Endothelial cell (in vitro differentiated cells): ENCODE results near the gene HYAL3. TPM values are rescaled to one million over a fixed set of nuclear protein-coding genes. Genes with fewer than 3 reads are reported as not detected.
A peak's percentile ranks its signal among the peaks of the same experiment; 100 is the strongest.
"Not testable (repeated sequence)": the region's sequence is repeated elsewhere in the genome, so short reads cannot be mapped to it uniquely, and the experiment has no call there.

Experiments
- DNase-seq: peaks from one replicate; pipeline ENCODE4 v3.0.0; 2021; ENCODE audit warnings: low spot score
- H3K27ac Mint-ChIP-seq: one replicate; pipeline ENCODE4 v1.8.0; 2021; ENCODE audit warnings: mixed read lengths, inconsistent platforms; ENCODE audit not compliant: unreplicated experiment
- H3K27me3 Mint-ChIP-seq: one replicate; pipeline ENCODE4 v1.8.0; 2021; ENCODE audit warnings: mild to moderate bottlenecking, moderate library complexity, mixed read lengths, inconsistent platforms; ENCODE audit not compliant: unreplicated experiment
- H3K36me3 Mint-ChIP-seq: one replicate; pipeline ENCODE4 v1.8.0; 2021; ENCODE audit warnings: mild to moderate bottlenecking, low read depth, mixed read lengths, inconsistent platforms; ENCODE audit not compliant: unreplicated experiment
- H3K4me1 Mint-ChIP-seq: one replicate; pipeline ENCODE4 v1.8.0; 2021; ENCODE audit warnings: mild to moderate bottlenecking, mixed read lengths, inconsistent platforms; ENCODE audit not compliant: unreplicated experiment
- H3K4me3 Mint-ChIP-seq: one replicate; pipeline ENCODE4 v1.8.0; 2021; ENCODE audit warnings: mild to moderate bottlenecking, mixed read lengths, inconsistent platforms; ENCODE audit not compliant: unreplicated experiment
- H3K9me3 Mint-ChIP-seq: one replicate; pipeline ENCODE4 v1.8.0; 2021; ENCODE audit warnings: mixed read lengths, inconsistent platforms; ENCODE audit not compliant: unreplicated experiment
- total RNA-seq: library from RNA; stranded (reverse); fragmentation: NEBNext Ultra II Directional; extraction: Animal tissue kit (Norgen Biotek cat#: 25700); gene quantifications from one replicate; pipeline ENCODE4 v1.2.1, GENCODE V29; 2021; ENCODE audit not compliant: unreplicated experiment
- TF ChIP-seq, protein P1 (sequence below): fragments of 200-600 bp; sonication (generic); IDR thresholded peaks from one replicate; pipeline ENCODE4 v1.5.0; 2021; ENCODE audit warnings: antibody characterized with exemption; ENCODE audit not compliant: unreplicated experiment

The HYAL3 gene
- total RNA-seq, 1 donor from 2014 or later = 12.7 TPM

DNA sequence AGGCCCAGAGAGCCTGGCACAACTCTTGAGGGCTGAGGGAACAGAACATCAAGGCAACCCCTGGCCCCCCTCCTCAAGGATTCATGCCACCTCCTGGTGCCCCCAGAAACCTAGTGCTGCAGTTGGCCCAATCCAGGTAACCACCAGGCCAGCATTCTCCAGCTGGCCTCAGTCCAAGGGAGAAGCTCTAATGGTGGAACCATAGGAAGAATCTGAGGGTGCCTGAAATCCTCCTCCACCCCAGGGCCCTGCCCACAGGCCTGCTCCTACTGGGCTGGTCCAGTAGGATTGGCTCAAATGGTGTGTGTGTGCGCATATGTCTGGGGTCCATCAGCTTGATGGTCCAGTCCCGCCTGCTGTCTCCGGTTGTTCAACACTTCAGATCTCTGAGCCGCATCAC is 15.6 kb upstream of the HYAL3 start:
- Mint-ChIP-seq H3K4me1 (peaks cover 31% of the 10 kb centered on the region), H3K27me3 (peaks cover 14% of the 10 kb centered on the region), H3K9me3 (no peaks in the 10 kb centered on the region), H3K27ac (peak overlapping the region; percentile 7), H3K4me3 (peak overlapping the region; percentile 38), H3K36me3 (peaks cover 41% of the 10 kb centered on the region)
- TF ChIP-seq, protein P1, sequence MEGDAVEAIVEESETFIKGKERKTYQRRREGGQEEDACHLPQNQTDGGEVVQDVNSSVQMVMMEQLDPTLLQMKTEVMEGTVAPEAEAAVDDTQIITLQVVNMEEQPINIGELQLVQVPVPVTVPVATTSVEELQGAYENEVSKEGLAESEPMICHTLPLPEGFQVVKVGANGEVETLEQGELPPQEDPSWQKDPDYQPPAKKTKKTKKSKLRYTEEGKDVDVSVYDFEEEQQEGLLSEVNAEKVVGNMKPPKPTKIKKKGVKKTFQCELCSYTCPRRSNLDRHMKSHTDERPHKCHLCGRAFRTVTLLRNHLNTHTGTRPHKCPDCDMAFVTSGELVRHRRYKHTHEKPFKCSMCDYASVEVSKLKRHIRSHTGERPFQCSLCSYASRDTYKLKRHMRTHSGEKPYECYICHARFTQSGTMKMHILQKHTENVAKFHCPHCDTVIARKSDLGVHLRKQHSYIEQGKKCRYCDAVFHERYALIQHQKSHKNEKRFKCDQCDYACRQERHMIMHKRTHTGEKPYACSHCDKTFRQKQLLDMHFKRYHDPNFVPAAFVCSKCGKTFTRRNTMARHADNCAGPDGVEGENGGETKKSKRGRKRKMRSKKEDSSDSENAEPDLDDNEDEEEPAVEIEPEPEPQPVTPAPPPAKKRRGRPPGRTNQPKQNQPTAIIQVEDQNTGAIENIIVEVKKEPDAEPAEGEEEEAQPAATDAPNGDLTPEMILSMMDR = no peak
- no peak for DNase-seq

DNA sequence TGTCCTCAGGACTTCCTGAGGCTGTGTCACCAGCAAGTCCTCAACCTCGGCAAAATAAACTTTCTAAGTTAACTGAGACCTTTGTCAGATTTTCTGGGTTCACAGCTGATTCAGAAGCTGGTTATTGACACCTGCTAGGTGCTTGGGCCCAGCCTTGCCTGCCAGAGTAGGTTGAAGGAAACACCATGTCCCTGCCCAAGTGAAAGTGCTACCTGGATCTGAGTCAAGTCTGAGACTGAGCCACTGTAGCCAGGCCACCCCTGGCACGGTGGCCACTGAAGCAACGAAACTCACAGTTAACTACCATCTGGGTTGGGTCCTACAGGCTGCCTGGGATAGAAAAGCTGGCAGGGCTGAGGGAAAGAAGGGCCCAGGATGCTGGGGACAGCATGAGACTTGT is 15.1 kb upstream of the HYAL3 start:
- H3K36me3 Mint-ChIP-seq = peaks cover 39% of the 10 kb centered on the region
- peak overlapping the region; percentile 50 for H3K27ac Mint-ChIP-seq

DNA sequence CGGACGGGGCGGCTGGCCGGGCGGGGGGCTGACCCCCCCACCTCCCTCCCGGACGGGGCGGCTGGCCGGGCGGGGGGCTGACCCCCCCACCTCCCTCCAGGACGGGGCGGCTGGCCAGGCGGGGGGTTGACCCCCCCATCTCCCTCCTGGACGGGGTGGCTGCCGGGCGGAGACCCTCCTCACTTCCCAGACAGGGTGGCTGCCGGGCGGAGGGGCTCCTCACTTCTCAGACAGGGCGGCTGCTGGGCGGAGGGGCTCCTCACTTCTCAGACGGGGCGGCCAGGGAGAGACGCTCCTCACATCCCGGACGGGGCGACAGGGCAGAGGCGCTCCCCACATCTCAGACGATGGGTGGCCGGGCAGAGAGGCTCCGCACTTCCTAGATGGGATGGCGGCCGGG is 12.8 kb upstream of the HYAL3 start:
- H3K27me3 Mint-ChIP-seq, DNase-seq, H3K27ac Mint-ChIP-seq, H3K9me3 Mint-ChIP-seq, H3K4me3 Mint-ChIP-seq: not testable (repeated sequence)
- peaks cover 28% of the 10 kb centered on the region for H3K36me3 Mint-ChIP-seq
- H3K4me1 Mint-ChIP-seq = peaks cover 16% of the 10 kb centered on the region

More for the DNA sequence above, 15.1 kb upstream of the HYAL3 start:
- TF ChIP-seq, protein P1 = no peak
- no peak for DNase-seq
- Mint-ChIP-seq H3K9me3 (no peaks in the 10 kb centered on the region), H3K4me3 (peak overlapping the region; percentile 81), H3K27me3 (peaks cover 9% of the 10 kb centered on the region), H3K4me1 (peaks cover 27% of the 10 kb centered on the region)

DNA sequence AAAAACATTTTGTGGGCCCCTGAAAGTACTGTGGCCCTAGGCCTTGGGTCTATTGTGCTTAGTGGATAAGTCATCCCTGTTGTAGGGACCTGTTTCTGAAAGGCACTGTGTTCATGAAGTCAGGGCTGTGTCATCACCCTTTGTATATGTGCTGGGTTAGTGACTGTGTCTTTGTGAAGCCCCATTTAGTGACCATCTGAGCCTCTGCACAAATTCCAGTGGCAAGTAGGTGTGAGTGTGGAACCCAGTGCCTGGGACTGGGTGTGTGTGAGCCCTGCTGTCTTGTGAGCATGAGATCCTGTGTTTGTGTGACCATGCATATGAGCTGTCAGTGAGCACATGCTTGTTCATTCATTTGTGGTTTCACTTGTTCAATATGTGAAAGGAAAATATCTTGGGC is 5.4 kb upstream of the HYAL3 start:
- H3K9me3 Mint-ChIP-seq = no peaks in the 10 kb centered on the region
- H3K27ac Mint-ChIP-seq = no peak overlapping the region
- H3K27me3 Mint-ChIP-seq = peaks cover 5% of the 10 kb centered on the region
- no peak overlapping the region for H3K4me3 Mint-ChIP-seq
- TF ChIP-seq, protein P1 = no peak
- H3K36me3 Mint-ChIP-seq = peaks cover under 1% of the 10 kb centered on the region
- no peak for DNase-seq
- peaks cover 9% of the 10 kb centered on the region for H3K4me1 Mint-ChIP-seq

- Mint-ChIP-seq H3K27me3 (peaks cover 5% of the 10 kb centered on the region), H3K27ac (no peak within 1 kb of the TSS), H3K9me3 (no peaks in the 10 kb centered on the region)
Observed at GRCh38 chr3:50303013-50303815, 4.0 kb upstream of the HYAL3 start, which contains the start of gene HYAL1. Gene HYAL1 (minus strand): TSS chr3:50303574. CDS start chr3:50302956, 618 bp downstream.

More at GRCh38 chr3:50303013-50303815, 4.0 kb upstream of the HYAL3 start, which contains the start of gene HYAL1:
- TF ChIP-seq, protein P1 = no peak
- Mint-ChIP-seq H3K4me3 (no peak within 1 kb of the TSS), H3K4me1 (peaks cover 10% of the 10 kb centered on the region), H3K36me3 (no peaks in the 10 kb centered on the region)
- no peak for DNase-seq
